Measurements from ENCODE around the gene EDEM3.
"Not testable (repeated sequence)": the region's sequence is repeated elsewhere in the genome, so short reads cannot be mapped to it uniquely, and the experiment has no call there.

EDEM3 gene

GRCh38 chr1:184769241-184769640 lies 14.6 kb upstream of the EDEM3 start:
- no peak for DNase-seq

- DNase-seq: no peak
These were observed 13.8 kb upstream of the EDEM3 start for GRCh38 chr1:184768467-184768866.

- no peak for DNase-seq
These were observed 12.9 kb upstream of the EDEM3 start for GRCh38 chr1:184767591-184767990.

- no peak for DNase-seq
These were observed 9.8 kb upstream of the EDEM3 start for GRCh38 chr1:184764483-184764882.

- DNase-seq: not testable (repeated sequence)
These were observed 8.9 kb upstream of the EDEM3 start for GRCh38 chr1:184763520-184763919.

- DNase-seq: no peak
These were observed 7.4 kb upstream of the EDEM3 start for GRCh38 chr1:184761969-184762485.

- DNase-seq: no peak
These were observed 5.0 kb upstream of the EDEM3 start for GRCh38 chr1:184759651-184760050.

GRCh38 chr1:184759112-184759511 lies 4.5 kb upstream of the EDEM3 start:
- no peak for DNase-seq

GRCh38 chr1:184757891-184758290 lies 3.2 kb upstream of the EDEM3 start:
- no peak for DNase-seq

GRCh38 chr1:184757406-184757805 lies 2.7 kb upstream of the EDEM3 start:
- no peak for DNase-seq

GRCh38 chr1:184755226-184756065 lies 788 bp upstream of the EDEM3 start:
- no peak for DNase-seq

GRCh38 chr1:184753608-184754475 lies 816 bp downstream of the EDEM3 start:
- peak; percentile 32 for DNase-seq

GRCh38 chr1:184753117-184753516 lies 1.5 kb downstream of the EDEM3 start:
- DNase-seq: no peak

GRCh38 chr1:184752656-184753055 lies 2.0 kb downstream of the EDEM3 start:
- DNase-seq: no peak

GRCh38 chr1:184748740-184749139 lies 5.9 kb downstream of the EDEM3 start:
- DNase-seq: no peak

GRCh38 chr1:184747089-184747955 lies 7.3 kb downstream of the EDEM3 start:
- no peak for DNase-seq

GRCh38 chr1:184745929-184746638 lies 8.6 kb downstream of the EDEM3 start:
- DNase-seq: no peak

- no peak for DNase-seq
These were observed 9.5 kb downstream of the EDEM3 start for GRCh38 chr1:184745110-184745509.

GRCh38 chr1:184743062-184743756 lies 11.4 kb downstream of the EDEM3 start:
- no peak for DNase-seq

- DNase-seq: no peak
These were observed 14.3 kb downstream of the EDEM3 start for GRCh38 chr1:184740344-184740743.

- no peak for DNase-seq
These were observed 14.9 kb downstream of the EDEM3 start for GRCh38 chr1:184739796-184740195.

Measured in NCI-H1105 (cell line).